ENCODE data around the gene EZH1.
"Not testable (repeated sequence)": the region's sequence is repeated elsewhere in the genome, so short reads cannot be mapped to it uniquely, and the experiment has no call there.

EZH1 gene

GRCh38 chr17:42665581-42666001 lies 79.2 kb downstream of the EZH1 start:
- FAIRE-seq: no peak

- FAIRE-seq: no peak
Measured at GRCh38 chr17:42660692-42661345, 84.0 kb downstream of the EZH1 start.

- FAIRE-seq: not testable (repeated sequence)
Measured at GRCh38 chr17:42659932-42660274, 84.9 kb downstream of the EZH1 start.

GRCh38 chr17:42659079-42659931 lies 85.5 kb downstream of the EZH1 start, which contains the start of gene TUBG2:
TSS of gene TUBG2 (plus strand) at chr17:42659284. CDS start at chr17:42659504, 220 bp downstream.
- FAIRE-seq: no peak

GRCh38 chr17:42657824-42658588 lies 86.8 kb downstream of the EZH1 start:
- no peak for FAIRE-seq

GRCh38 chr17:42655528-42655927 lies 89.3 kb downstream of the EZH1 start:
- no peak for FAIRE-seq

DNA sequence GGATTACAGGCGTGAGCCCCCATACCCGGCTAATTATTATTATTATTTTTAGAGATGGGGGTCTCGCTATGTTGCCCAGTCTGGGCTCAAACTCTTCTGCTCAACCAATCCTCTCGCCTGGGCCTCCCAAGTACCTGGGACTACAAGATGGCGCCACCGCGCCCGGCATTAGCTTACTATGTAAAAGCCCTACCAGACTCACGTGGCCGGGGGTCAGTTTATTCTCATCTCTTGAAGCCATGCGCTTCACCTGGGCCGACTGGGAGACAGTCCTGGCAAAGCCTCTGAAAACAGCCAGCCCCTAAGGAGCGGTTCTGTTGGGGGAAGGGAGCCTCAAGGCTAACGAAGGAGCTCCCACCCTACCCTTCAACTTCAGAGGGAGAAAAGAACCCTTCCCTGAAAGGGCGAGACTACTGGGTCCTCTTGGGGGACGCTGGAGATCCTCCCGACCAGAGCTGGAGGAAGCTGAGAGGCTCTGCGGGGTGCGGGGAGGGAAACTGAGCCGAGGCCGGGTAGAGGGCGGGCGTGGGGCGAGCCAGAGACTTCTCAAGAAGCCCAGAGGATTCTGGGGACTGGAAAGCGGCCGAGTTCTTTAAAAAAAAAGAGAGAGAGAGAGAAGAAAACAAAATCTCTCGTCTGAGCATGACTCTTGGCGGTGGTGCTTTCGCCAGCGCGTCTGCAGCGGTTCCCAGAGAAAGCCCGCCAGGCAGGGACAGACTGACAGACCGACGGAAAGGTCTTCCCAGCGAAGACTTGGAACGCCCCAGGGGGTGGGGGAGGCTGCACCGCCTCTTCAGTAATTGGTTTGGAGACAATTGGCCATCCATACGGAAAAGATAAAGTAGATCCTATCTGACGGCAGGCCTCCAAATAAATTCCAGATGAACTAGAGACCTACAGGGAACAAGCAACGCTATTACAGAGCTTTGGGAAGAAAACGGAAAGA lies 91.4 kb downstream of the EZH1 start:
- FAIRE-seq: no peak

DNA sequence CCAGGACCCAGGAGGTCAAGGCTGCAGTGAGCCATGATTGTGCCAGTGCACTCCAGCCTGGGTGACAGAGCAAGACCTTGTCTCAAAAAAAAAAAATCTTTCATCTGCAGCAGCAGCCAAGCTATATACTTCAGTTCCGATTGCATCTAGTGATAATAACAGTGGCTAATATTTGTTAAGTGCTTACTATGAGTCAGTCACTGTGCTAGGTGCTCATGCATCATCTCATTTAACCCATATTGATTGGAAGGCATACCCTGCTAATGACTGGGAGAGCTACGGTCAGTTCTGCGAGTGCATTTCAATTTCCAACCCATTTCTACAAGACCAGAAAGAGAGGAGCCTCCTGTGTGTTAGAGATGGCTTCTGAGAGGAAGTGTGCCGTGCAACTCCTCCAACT lies 93.4 kb downstream of the EZH1 start:
- FAIRE-seq: no peak
